Upper lobe of left lung (tissue), 6 donors: ENCODE data around the gene DNAJC5G. TPM values are rescaled to one million over a fixed set of nuclear protein-coding genes. Genes with fewer than 3 reads are reported as not detected.

Experiments used
- ATAC-seq, 2 donors: fragments of 200-7000 bp; cut with Tn5 transposase; one replicate each; pipeline ENCODE4 v1.9.1; 2022; ENCODE audit warnings: mild to moderate bottlenecking in 2 of 2, moderate library complexity in 2 of 2; ENCODE audit not compliant: low FRiP score in 2 of 2
- DNase-seq, 2 donors: peaks; one replicate each; pipeline ENCODE4 v3.0.0-alpha.2; 2019 to 2020
- H3K27ac ChIP-seq, 4 donors: fragments of 200-600 bp; sonication (generic); one replicate each; pipeline ENCODE4 v1.5.1; 2016 to 2019
- H3K27me3 ChIP-seq, 4 donors: fragments of 200-600 bp; sonication (generic); one replicate each; pipeline ENCODE4 v1.5.1; 2017 to 2019
- H3K36me3 ChIP-seq, 4 donors: fragments of 200-600 bp; sonication (generic); one replicate each; pipeline ENCODE4 v1.5.1; 2016 to 2019
- H3K4me1 ChIP-seq, 4 donors: fragments of 200-600 bp; sonication (generic); one replicate each; pipeline ENCODE4 v1.5.1; 2018 to 2019
- H3K4me3 ChIP-seq, 4 donors: fragments of 200-600 bp; sonication (generic); one replicate each; pipeline ENCODE4 v1.5.1; 2017 to 2019; ENCODE audit warnings: mild to moderate bottlenecking in 2 of 4, moderate library complexity in 1 of 4
- H3K9me3 ChIP-seq, 4 donors: fragments of 200-600 bp; sonication (generic); one replicate each; pipeline ENCODE4 v1.5.1; 2018 to 2019
- EP300 ChIP-seq, 4 donors: sonication (generic); formaldehyde crosslinking; IDR thresholded peaks; one replicate each; pipeline ENCODE4 v1.5.1; 2017; ENCODE audit warnings: antibody characterized with exemption in 4 of 4, control low read depth in 2 of 4
- POLR2A ChIP-seq, 4 donors: fragments of 450-650 bp; IDR thresholded peaks; one replicate each; pipeline ENCODE4 v1.5.1; 2016 to 2017; ENCODE audit warnings: antibody characterized with exemption in 4 of 4, mild to moderate bottlenecking in 2 of 4
- POLR2AphosphoS5 ChIP-seq, 2 donors: sonication (generic); formaldehyde crosslinking; IDR thresholded peaks; one replicate each; pipeline ENCODE4 v1.5.1; 2017; ENCODE audit warnings: antibody characterized with exemption in 2 of 2
- WGBS, 2 donors: methylation state at CpG; one replicate each; pipeline ENCODE4 v1.1.5; 2017 to 2018; 5-methylcytosine and 5-hydroxymethylcytosine counted together
- total RNA-seq, 6 donors: library from RNA; depleted of rRNA in 4 of 6; stranded (reverse); fragments of >200 nt in 4 of 6; gene quantifications; one replicate each; pipeline versions ENCODE4 v1.1.0 to v1.2.1, GENCODE V29; 2016 to 2021
- TF ChIP-seq, protein P1 (sequence below), 6 experiments: fragments of 450-650 bp in 4 of 6; fragments of 200-600 bp in 2 of 6; sonication (generic) in 2 of 6; IDR thresholded peaks; one replicate each; pipeline ENCODE4 v1.5.1; 2016 to 2019; ENCODE audit warnings: antibody characterized with exemption in 6 of 6
- donor health status: DM: no; HTN: no; CAD: no; lungs with moderate emphysema.
- donor health status: DM: no; HTN: yes; CAD: no; lungs with severe emphysema.

DNAJC5G gene
- total RNA-seq, 6 donors from 2014 or later, result not detected

DNA sequence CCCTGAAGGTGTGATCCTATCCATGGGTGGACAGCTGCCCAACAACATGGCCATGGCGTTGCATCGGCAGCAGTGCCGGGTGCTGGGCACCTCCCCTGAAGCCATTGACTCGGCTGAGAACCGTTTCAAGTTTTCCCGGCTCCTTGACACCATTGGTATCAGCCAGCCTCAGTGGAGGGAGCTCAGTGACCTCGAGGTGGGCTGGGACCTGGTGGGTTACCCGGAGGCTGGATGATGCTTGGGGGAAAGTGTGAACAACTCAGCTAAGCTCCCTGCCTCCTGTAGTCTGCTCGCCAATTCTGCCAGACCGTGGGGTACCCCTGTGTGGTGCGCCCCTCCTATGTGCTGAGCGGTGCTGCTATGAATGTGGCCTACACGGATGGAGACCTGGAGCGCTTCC is 41.9 kb upstream of the DNAJC5G start:
- DNase-seq, result no peak
- 93 to 95% methylated on average over 9 to 14 of the region's 14 CpGs for WGBS, 2 donors
- Histone ChIP-seq H3K4me1 (no peaks in the 10 kb centered on the region), H3K27me3 (no peaks in the 10 kb centered on the region), H3K36me3 (peaks cover 44 to 99% (median 86%) of the 10 kb centered on the region in 4 donors), H3K9me3 (no peaks in the 10 kb centered on the region), H3K27ac (no peak overlapping the region), H3K4me3 (no peak overlapping the region)
- ATAC-seq, result peak in 1 of 2 donors; percentile 7
- TF ChIP-seq POLR2AphosphoS5 (IDR thresholded peaks at IDR 0.05), result no peak
- no peak for TF ChIP-seq EP300 (IDR thresholded peaks at IDR 0.05)
- TF ChIP-seq, protein P1, sequence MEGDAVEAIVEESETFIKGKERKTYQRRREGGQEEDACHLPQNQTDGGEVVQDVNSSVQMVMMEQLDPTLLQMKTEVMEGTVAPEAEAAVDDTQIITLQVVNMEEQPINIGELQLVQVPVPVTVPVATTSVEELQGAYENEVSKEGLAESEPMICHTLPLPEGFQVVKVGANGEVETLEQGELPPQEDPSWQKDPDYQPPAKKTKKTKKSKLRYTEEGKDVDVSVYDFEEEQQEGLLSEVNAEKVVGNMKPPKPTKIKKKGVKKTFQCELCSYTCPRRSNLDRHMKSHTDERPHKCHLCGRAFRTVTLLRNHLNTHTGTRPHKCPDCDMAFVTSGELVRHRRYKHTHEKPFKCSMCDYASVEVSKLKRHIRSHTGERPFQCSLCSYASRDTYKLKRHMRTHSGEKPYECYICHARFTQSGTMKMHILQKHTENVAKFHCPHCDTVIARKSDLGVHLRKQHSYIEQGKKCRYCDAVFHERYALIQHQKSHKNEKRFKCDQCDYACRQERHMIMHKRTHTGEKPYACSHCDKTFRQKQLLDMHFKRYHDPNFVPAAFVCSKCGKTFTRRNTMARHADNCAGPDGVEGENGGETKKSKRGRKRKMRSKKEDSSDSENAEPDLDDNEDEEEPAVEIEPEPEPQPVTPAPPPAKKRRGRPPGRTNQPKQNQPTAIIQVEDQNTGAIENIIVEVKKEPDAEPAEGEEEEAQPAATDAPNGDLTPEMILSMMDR (IDR thresholded peaks at IDR 0.05), result no peak
- no peak for TF ChIP-seq POLR2A (IDR thresholded peaks at IDR 0.05)

DNA sequence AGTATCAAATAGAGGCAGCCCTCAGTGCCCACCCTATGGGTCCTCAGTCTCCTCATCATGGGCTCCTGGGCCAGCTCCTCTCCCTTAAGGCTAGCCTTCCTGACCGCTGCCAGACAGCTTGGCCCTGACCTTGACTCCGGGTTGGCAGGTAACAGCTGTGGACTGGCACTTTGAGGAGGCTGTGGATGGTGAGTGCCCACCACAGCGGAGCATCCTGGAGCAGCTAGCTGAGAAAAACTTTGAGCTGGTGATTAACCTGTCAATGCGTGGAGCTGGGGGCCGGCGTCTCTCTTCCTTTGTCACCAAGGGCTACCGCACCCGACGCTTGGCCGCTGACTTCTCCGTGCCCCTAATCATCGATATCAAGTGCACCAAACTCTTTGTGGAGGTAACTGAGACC is 39.1 kb upstream of the DNAJC5G start:
- no peak overlapping the region for H3K27ac ChIP-seq
- H3K9me3 ChIP-seq, result no peaks in the 10 kb centered on the region
- TF ChIP-seq, protein P1 (IDR thresholded peaks at IDR 0.05), result no peak
- TF ChIP-seq EP300 (IDR thresholded peaks at IDR 0.05) (no peak), POLR2AphosphoS5 (IDR thresholded peaks at IDR 0.05) (no peak), POLR2A (IDR thresholded peaks at IDR 0.05) (no peak)
- no peak for DNase-seq
- WGBS, 2 donors, result 97% methylated on average over 10 of the region's 12 CpGs
- H3K27me3 ChIP-seq, result no peaks in the 10 kb centered on the region
- ATAC-seq, result no peak
- H3K4me3 ChIP-seq, result no peak overlapping the region
- no peaks in the 10 kb centered on the region for H3K4me1 ChIP-seq
- peaks cover 48 to 100% (median 100%) of the 10 kb centered on the region in 4 donors for H3K36me3 ChIP-seq

DNA sequence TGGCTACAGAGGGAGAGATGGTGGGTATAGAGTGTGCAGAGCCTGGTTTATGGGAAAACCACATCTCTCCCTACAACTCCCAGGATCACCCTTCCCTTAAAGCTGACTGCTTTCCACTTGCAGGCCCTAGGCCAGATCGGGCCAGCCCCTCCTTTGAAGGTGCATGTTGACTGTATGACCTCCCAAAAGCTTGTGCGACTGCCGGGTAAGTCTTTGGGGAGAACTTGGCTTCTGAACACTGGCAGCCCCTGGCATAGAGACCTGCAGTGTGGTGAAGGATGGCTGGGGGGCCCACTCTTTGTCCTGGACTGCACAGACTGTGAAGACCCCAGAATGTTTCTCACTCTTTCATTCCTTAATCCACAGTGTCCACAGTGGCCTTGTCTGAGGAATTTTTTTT is 38.6 kb upstream of the DNAJC5G start:
- DNase-seq (no peak), ATAC-seq (no peak)
- H3K27me3 ChIP-seq, result no peaks in the 10 kb centered on the region
- no peaks in the 10 kb centered on the region for H3K9me3 ChIP-seq
- no peak overlapping the region for H3K27ac ChIP-seq
- WGBS, 2 donors, result 87 to 100% methylated on average over 3 of the region's 3 CpGs
- TF ChIP-seq POLR2A (IDR thresholded peaks at IDR 0.05) (no peak), EP300 (IDR thresholded peaks at IDR 0.05) (no peak)
- TF ChIP-seq, protein P1 (IDR thresholded peaks at IDR 0.05), result no peak
- H3K36me3 ChIP-seq, result peaks cover 48 to 100% (median 100%) of the 10 kb centered on the region in 4 donors
- H3K4me1 ChIP-seq, result no peaks in the 10 kb centered on the region
- H3K4me3 ChIP-seq, result no peak overlapping the region

DNA sequence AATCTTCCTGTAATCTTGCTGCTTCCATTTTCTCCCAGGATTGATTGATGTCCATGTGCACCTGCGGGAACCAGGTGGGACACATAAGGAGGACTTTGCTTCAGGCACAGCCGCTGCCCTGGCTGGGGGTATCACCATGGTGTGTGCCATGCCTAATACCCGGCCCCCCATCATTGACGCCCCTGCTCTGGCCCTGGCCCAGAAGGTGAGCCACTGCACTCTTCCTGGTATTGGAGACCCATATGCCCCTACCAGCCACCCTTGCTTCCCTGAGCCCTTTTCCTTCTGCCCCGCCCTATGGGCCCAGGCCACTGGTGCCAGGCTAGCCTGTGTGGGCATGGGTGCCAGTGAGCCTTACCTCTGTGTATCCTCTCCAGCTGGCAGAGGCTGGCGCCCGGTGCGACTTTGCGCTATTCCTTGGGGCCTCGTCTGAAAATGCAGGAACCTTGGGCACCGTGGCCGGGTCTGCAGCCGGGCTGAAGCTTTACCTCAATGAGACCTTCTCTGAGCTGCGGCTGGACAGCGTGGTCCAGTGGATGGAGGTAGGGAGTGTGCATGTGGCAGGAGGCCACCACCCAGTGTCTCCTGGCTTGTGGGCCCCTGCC is 37.8 kb upstream of the DNAJC5G start:
- no peak for DNase-seq
- no peaks in the 10 kb centered on the region for H3K27me3 ChIP-seq
- H3K4me3 ChIP-seq, result no peak overlapping the region
- no peaks in the 10 kb centered on the region for H3K4me1 ChIP-seq
- no peaks in the 10 kb centered on the region for H3K9me3 ChIP-seq
- H3K36me3 ChIP-seq, result peaks cover 42 to 100% (median 100%) of the 10 kb centered on the region in 4 donors
- no peak overlapping the region for H3K27ac ChIP-seq
- 96 to 97% methylated on average over 10 to 15 of the region's 15 CpGs for WGBS, 2 donors
- no peak for TF ChIP-seq EP300 (IDR thresholded peaks at IDR 0.05)
- no peak for TF ChIP-seq POLR2AphosphoS5 (IDR thresholded peaks at IDR 0.05)
- TF ChIP-seq, protein P1 (IDR thresholded peaks at IDR 0.05), result no peak
- no peak for TF ChIP-seq POLR2A (IDR thresholded peaks at IDR 0.05)
- ATAC-seq, result no peak

DNA sequence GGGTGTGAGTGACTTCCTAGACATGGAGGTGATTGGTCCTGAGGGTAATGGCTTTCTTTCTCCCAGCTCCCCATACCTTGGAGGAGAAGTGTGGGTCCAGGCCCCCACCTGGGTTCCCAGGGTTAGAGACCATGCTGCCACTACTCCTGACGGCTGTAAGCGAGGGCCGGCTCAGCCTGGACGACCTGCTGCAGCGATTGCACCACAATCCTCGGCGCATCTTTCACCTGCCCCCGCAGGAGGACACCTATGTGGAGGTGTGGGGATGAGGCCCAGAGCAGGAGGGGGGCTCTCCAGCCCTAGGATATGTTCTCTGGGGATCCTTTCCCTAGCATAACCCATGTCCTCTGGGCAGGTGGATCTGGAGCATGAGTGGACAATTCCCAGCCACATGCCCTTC is 36.3 kb upstream of the DNAJC5G start:
- WGBS, 2 donors, result 94 to 100% methylated on average over 6 to 7 of the region's 8 CpGs
- Histone ChIP-seq H3K27me3 (no peaks in the 10 kb centered on the region), H3K27ac (no peak overlapping the region), H3K4me3 (no peak overlapping the region), H3K36me3 (peaks cover 31 to 100% (median 99%) of the 10 kb centered on the region in 4 donors), H3K4me1 (no peaks in the 10 kb centered on the region), H3K9me3 (no peaks in the 10 kb centered on the region)
- DNase-seq (no peak), ATAC-seq (no peak)
- TF ChIP-seq POLR2A (IDR thresholded peaks at IDR 0.05), result no peak
- TF ChIP-seq, protein P1 (IDR thresholded peaks at IDR 0.05), result no peak
- no peak for TF ChIP-seq POLR2AphosphoS5 (IDR thresholded peaks at IDR 0.05)
